CD4-positive, alpha-beta T cell treated with Interleukin-17A for 4 hours (primary cell): ENCODE results near the gene FNTB.
"Not testable (repeated sequence)": the region's sequence is repeated elsewhere in the genome, so short reads cannot be mapped to it uniquely, and the experiment has no call there.

Experiments
- DNase-seq: peaks from one replicate; pipeline ENCODE4 v3.0.0-alpha.2; 2020; ENCODE audit warnings: mixed read lengths

Gene FNTB

DNA sequence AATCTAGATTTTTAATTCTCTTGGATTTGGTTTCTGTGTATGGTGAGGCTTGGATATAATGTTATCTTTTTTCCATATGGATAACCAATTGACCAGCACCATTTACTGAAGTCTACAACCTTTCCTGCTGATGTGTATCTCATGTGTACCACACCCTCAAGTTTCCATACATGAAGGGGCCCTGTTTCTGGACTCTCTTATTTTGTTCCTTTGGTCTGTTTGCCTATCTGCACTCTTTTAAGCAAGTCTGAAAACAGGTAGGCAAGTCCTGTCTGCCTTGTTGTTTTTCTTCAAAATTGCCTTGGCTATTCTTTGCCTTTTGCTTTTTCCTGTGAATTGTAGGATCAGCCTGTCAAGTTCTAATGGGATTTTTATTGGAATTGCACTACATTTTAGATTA is 71.0 kb downstream of the FNTB start:
- DNase-seq: no peak

DNA sequence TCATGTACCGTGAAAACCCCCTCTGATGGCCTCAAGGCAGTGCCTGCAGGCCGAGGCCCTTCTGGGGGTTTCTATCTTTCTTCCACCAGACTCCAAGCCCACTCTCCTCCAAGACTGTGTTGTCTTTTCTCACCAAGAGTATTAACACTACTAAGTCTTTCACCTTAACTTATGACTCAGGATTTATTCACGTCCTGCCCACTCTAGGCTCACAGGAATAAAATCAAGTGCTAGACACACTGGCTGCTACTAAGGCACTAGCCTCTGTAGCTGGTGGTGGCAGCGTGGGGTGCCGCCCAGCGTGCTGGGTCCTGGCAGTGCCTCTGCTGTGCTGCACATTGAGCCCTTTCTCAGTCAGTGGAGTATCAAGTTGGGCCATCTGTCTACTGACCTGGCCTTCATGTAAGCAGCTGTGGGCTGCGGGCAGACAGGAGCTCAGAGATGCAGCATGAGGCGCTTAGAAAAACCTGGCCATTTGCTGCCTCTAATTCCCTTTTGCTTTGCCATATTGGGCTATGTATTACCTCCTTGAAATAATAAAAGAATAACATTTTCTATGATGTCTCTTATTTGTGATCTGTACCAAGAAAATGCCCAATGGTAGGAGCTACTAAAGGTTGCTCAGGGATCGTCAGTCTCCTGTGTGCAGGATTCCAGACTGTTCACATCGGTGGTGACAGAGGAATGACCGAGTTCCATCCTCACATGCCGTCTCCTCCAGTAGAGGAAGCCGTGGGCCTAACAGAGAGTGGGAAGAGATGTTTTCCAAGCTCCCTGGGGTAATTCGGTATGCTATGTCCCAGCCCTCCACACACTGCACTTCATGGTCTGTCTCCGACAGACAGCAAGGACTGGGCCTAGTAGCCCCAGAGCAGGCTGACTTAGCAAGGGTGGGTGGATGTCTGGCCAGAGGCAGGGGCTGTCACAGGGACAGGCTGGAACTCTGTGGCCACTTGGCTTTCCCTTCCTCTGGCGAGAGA is 75.7 kb downstream of the FNTB start:
- no peak for DNase-seq

DNA sequence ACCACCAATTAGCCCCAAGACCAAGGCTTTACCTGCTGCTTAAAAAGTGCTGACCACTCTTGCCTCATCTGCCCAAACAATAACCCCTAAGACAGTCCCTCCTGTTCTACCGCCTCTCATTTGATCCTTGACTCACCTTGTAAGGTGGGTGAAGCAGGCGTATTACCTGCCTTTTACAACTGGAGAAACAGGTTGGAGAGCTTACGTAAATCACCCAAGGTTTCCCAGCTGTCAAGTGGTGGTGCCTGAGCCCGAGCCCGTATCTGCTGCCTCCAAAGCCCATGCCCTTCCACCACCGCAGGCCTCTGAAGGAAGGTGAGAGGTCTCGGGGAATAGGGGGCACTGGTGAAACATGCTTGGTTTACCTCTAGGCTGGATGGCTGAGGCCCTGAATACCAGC is 79.0 kb downstream of the FNTB start:
- no peak for DNase-seq

DNA sequence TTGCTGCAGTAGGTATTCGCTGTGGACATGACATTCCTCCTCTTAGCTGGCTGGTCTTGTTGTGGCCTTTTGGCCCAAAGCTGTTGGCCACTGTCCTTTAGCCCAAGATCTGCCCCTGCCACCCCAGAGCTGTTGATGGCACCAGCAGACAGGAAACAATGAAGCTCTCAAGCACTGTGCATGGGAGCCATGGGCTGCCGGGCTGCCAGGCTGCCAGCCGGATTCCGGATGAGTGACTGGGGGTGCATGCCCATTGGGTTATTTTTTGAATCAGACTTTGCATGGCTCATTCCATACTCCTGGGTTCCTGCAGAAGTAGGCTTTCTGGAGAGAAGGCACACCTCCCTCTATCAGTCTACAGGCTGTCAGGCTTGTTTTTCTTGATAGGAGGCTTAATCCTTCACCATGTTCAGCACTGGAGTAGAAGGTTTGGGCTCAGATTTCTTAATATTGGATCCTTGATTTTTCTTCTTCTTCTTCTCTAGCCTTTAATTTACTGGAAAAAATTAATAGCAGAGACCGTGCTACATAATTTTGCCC is 83.2 kb downstream of the FNTB start:
- DNase-seq: no peak

DNA sequence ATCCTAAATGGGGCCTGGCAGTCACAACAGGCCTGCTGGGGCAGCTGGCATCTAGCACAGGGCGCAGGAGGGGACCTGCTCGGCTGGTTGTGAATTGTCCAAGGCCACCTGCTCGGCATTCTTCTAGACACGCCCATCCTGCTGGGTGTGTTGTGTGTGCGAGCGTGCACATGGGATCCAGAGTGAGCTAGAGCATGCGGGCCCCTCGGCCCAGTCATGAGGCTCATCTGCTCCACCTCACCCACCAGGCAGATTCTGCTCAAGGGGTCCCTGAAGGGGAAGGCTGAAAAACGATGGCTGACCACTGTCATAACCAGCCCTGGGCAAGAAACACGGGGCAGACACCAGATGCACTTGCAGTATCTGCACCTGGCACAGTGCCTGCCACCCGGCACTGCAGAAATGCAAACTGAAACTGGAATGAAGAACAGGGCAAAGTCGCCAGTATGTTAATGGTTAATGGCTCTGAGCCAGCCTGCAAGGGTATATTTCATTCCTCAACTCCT is 83.8 kb downstream of the FNTB start:
- no peak for DNase-seq

DNA sequence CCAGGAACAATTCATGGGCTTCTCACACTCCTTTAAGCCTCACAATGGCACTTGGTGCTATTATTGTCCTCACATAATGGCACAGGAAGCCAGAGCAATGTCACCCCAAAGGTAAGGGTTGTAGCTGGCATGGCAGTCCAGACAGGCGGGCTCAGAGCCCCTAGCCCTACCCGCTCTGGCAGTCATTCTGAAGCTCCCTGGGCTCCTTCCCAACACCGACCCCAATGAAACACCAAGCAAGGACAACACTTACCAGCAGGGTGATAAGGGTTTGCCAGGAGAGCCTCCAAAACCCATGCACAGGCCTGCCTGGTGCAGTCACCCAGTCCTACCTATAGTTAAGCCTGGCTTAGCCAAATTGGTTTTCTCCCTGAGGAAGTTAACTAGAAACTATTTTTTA is 84.8 kb downstream of the FNTB start:
- no peak for DNase-seq

DNA sequence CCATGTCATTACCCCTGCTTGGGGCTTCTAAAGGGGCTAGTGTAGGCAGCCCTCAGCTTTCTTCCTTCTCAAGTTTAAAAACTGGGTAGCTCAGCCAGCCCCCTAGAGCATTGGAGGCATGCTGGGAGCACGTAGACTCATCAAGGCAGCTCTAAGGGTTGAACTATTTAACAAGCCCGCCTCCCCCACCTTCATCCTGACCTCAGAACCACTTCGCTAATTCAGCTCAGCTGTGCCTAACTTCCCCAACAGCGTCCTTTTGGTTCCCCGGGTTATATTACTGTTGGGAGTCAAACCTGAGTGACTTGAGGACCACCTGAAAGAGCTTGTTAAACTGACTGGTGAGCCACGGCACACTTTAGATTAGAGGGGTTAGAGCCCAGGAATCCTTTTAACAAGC is 85.6 kb downstream of the FNTB start:
- DNase-seq: no peak

DNA sequence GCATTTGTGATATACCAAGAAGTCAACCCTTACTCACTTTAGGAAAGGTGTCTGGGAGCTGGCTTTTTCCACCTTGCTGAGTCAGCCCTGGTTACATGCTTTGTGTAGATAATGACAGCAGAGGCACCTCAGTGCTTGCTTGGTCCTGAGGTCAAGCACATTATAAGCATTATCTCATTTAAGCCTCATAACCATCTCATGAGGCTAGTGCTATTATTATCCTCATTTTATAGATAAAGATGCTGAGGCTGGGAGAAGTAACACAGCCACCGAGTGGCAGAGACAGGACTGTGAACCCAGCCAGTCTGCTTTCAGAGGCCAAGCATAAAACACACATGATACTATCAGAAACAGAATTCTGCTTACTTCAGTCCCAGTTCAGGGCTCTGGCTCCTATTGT is 86.2 kb downstream of the FNTB start:
- DNase-seq: no peak

DNA sequence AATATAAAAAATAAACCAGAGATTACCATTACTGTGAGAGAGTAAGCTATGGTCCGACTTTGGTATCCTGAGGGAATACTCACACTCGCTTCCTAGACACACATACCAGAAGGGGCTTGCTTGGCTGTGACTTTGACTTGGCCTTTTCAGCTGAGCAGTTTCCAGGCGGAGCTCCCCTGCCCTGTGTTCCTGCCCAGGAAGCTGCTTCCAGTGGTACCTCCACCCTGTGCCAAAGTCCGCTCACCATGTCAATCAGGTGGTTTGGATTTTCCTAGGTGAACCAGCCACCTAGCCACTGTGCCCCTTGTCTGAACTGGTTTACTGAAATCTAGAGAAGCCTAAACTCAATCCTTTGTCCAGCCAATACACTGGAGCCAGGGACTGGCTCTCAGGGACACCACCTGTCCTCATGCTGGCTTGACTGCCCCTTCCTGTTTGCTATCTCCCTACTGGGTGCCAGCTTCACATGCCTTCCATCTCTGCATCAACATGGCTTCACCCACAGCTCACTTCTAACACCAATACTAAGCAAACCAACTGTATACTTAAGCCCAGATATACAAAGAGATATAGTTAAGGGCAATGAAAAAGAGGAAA is 87.0 kb downstream of the FNTB start:
- DNase-seq: no peak

DNA sequence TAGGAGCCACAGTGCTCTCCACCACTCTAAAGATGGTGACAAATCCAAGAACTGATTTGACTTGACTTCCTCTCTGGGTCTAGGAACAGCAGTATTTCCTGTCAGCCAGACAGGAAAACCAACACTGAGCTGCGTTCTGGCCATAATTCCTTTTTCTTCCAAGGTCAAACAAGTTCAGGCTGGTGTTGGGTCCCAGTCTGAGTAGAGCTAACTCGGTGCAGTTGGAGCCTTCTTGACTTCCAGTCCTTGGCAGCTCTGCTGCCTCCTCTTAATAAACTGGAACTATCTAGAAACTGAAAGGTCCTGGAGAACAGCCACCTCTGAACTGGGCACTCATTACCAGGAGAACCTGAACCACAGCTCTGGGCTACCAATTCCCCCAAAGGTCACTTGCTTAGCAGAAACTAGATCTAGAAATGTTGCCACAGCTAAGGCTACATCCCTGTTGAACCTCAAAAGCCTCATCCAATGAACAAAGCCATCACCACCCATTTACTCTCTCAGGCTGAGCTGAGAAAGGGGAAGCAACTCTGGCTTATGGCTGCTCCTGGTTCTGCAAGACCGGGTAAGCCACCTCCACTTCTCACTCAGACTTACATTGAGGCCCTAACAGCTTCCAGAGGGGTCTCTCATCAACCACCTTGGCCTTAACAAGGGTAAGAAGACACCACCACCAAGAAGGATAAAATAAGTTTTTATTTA is 87.9 kb downstream of the FNTB start:
- DNase-seq: no peak

DNA sequence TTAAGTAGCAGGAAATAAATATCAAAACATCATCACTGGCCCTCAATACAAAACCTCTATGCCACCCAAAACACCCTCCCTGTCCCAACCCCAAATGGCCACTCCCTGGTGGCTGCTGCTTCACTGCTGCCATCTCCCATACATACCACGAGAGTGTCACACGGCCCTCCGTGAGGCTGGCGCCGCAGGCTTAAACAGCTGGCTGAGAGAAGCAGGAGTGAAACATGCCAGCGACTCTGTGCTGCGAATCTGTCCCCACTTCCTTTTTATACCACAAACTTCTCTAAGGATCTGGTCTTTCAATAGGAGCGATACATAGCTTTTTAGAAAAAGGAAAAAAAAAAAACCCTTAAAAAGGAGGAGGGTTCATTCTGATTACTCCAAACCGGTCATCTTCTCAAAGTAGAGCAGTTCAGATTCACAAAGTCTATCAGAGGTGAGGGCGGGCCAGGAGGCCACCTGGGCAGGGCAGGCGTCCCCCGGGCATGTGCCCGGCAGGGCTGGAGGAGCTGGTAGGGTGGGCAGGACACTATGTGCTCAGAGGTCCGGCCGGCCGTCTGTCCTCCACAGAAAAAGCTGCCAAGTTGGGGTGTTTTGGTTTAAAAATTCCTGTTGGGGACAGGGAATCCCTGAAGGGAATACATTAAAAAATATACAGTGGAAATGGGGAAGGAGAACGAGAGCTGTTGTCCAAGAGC is 89.1 kb downstream of the FNTB start:
- no peak for DNase-seq

DNA sequence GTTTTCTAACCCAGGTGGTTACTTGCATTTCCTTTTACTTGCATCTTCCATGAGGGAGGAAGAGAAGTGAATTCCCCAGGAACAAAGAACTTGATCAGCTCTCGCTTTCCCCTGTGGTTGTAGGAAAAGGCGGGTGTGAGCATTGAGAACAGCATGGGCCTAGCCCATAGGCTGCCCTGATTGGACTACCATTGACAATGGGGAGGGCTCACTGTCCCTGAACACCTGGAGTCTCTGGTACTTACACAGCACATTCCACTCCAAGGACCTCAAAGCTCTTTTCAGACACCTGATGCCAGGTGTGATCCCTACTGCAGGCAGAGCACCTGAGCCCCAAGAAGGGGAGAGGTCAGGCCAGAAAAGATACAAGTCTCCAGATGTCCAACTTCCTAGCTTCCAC is 90.6 kb downstream of the FNTB start:
- DNase-seq: no peak

DNA sequence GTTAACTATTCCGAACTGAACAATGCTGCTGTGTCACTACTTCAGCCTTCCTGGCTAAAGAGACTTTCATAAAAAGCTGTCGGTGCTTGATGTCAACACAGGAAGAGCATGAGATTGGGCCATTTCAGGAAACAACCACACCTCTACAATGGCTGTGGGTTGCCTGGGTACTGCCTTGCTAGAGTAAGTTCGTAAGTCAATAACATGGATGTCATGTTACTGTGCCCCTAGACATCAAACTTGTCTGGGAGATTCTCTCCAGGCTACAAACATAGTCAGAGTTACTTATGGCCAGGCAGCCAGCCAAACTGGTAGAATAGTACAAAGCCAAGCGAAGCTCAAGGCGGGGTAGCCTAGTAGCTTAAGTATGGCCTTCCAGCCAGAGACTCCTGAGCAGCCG is 92.5 kb downstream of the FNTB start:
- DNase-seq: no peak

DNA sequence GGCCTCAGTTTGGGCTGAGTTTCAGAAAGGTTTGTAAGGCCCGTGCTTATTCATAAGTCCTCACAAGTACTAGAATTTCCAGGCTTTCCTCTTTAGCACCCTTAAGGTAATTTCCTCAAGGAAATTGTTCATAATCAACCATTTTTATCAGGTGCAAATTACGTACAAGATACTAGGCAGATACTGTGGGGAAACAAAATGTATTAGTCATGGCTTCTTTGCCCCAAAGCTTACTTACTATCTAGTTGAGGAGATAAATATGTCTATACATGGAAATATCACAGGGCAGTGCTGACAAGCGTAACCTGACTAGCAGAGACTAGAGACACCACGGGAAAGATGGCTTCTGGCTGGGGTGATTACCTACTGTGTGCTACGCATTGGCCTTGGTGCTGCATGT is 93.1 kb downstream of the FNTB start:
- no peak for DNase-seq

DNA sequence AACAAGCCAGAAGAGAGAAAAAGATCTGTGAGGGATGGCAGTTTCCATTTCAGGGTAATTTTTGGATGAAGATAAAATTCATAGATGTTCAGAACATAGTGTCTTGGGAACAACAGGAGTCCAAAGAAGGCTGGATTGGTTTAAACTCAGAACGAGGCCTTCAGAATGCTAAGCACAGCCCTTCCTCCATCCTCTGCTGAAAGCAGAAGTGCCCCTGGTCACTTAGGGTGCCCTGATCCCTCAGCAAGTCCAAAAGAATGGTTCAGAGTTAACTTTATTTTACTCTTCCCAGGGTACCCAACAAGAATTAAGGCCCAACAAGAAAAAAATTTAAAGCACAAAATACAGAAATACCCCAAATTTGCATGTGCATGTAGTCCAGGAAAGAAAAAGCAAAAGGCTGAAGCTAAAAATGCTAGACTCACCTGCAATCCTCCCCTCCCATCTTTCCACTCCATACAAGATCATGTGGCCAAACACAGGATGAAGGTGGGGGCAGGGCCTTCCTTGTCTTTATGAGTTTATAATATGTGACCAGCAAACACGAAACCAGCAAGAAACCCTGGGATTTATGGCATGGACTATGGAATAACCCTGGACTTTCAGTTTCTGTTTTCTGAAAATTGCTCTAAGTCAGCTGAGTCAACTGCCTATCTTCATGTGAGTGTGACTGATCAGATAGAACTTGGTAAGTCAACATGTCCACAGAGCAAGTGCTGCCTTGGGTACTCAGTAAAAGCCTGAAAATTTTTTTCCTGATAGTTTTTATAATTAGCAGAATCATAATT is 94.5 kb downstream of the FNTB start:
- no peak for DNase-seq

DNA sequence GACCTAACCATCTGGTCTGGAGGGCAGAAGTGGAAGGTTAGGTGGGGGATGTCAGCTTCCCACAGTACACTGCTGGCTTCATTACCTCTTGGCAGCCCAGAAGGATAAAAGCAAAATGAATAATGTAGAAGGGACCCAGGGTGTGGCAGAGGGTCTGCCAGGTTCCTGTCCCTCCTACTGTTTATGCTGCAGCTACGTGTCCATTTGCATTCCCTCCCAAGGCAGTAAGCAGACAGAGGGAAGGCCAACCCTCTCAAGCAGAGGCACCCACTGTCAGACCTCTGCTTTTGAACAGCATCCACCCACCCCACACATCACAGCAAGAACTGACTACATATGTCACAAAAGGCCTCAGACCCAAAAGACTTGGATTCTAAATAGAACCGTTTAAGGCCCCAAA is 96.2 kb downstream of the FNTB start:
- no peak for DNase-seq

DNA sequence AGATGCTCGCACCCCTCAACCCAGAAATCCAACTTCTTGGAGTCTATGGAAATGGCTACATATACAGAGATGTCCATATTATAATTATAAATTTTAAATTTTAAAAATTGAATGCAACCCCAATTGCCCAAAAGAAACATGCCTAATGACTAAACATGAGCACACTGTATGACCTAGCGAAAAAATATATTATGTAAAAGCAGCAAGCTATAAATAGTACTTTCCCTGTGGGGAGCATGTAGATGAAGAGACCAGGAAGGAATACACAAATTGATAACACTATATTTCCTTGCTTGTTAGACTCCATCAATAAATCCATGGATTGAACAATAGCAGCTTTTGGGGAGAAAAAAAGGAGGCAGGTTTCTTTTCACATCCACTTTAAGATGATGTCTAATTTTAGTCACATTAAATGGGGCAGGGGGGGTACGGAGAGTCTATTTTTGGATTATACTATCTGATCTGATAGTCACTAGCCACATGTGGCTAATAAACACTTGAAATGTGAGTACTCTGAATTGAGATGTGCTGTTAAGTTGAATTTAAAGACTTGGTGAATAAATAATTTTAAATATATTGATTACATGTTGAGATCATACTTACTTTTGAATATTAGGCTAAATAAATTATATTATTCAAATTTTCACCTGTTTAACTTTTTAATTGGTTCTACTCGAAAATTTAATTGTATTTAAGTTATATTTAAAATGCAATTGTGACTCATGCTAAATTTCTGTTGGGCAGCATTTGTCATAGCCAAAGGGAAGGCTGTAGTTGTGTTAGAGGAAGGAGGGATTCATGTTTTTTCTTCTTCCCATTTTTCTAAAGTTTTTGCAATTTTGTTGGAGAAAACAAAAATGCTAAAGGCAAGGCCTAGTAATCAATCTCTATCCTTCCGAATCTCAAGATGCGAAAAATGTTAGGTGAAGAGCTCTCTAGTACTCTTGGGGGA is 98.1 kb downstream of the FNTB start:
- no peak for DNase-seq

DNA sequence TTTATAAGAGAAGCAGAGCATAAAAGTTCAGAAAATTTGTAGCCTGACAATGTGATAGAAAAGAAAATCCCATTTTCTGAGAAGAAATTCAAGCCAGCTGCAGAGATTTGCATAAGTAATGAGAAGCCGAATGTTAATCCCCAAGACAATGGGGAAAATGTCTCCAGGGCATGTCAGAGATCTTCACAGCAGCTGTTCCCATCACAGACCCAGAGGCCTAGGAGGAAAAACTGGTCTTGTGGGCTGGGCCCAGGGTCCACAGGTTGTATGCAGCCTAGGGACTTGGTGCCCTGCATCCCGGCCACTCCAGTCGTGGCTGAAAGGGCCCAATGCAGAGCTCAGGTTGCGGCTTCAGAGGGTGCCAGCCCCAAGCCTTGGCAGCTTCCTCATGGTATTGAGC is 100.0 kb downstream of the FNTB start:
- DNase-seq: not testable (repeated sequence)

DNA sequence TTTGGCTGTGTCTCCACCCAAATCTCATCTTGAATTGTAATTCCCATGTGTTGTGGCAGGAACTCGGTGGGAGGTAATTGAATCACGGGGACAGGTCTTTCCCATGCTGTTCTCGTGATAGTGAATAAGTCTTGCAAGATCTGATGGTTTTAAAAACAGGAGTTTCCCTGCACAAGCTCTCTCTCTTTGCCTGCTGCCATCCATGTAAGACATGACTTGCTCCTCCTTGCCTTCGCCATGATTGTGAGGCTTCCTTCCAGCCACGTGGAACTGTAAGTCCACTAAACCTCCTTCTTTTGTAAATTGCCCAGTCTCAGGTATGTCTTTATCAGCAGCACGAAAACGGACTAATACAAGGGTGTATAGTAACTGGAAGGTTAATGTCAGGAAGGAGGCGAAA is 101.1 kb downstream of the FNTB start:
- DNase-seq: not testable (repeated sequence)

DNA sequence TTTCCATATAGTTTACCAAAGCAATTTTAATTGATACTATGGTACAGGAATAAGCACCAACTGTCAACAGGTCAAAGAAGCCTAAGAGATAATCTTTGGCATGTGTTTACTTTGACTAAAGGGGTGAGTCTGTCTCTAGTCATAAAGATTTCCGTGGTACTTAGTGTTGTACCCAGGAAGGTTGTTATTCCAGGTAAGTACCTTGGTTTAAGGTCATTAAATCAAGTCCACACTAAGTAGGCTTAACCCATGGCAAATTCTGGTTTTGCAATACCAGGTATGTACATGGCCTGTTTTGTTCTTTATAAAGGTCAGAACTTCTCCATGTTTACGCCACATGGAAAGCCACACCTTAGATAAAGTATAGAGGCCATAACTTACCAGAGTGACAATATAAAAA is 105.7 kb downstream of the FNTB start:
- no peak for DNase-seq
